PC-3 (cell line): Measurements from ENCODE around the gene JAML.

Source experiments
- EZH2 ChIP-seq: fragments of 300-600 bp; sonication (generic); IDR thresholded peaks from one replicate; pipeline ENCODE4 v1.6.1; 2017; ENCODE audit warnings: antibody characterized with exemption, mild to moderate bottlenecking, low read length; ENCODE audit not compliant: unreplicated experiment
- EZH2phosphoT487 ChIP-seq: fragments of 300-600 bp; sonication (generic); IDR thresholded peaks from 2 replicates; pipeline ENCODE4 v1.6.1; 2018; ENCODE audit warnings: mild to moderate bottlenecking, antibody characterized with exemption, low read length, borderline replicate concordance
- TF ChIP-seq, protein P1 (sequence below): fragments of 300-600 bp; sonication (generic); conservative IDR thresholded peaks from 2 replicates; pipeline ENCODE4 v1.5.1; 2017; ENCODE audit warnings: antibody characterized with exemption, low read depth, mild to moderate bottlenecking, low read length

- TF ChIP-seq EZH2phosphoT487 (no peak), EZH2 (no peak)
- TF ChIP-seq, protein P1, sequence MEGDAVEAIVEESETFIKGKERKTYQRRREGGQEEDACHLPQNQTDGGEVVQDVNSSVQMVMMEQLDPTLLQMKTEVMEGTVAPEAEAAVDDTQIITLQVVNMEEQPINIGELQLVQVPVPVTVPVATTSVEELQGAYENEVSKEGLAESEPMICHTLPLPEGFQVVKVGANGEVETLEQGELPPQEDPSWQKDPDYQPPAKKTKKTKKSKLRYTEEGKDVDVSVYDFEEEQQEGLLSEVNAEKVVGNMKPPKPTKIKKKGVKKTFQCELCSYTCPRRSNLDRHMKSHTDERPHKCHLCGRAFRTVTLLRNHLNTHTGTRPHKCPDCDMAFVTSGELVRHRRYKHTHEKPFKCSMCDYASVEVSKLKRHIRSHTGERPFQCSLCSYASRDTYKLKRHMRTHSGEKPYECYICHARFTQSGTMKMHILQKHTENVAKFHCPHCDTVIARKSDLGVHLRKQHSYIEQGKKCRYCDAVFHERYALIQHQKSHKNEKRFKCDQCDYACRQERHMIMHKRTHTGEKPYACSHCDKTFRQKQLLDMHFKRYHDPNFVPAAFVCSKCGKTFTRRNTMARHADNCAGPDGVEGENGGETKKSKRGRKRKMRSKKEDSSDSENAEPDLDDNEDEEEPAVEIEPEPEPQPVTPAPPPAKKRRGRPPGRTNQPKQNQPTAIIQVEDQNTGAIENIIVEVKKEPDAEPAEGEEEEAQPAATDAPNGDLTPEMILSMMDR = no peak
Observed at GRCh38 chr11:118239509-118240205, 14.8 kb upstream of the JAML start.
